Fibroblast of lung (primary cell): ENCODE results near the gene MYRIP. TPM values are rescaled to one million over a fixed set of nuclear protein-coding genes. Genes with fewer than 3 reads are reported as not detected.

Source experiments
- DNase-seq, 2 donors: peaks; one replicate each; pipeline versions ENCODE4 v3.0.0 to v3.0.0-alpha.2; 2010; ENCODE audit warnings: low read depth in 2 of 2
- H2AFZ ChIP-seq: 2 replicates; pipeline ENCODE4 v1.5.1; 2012; ENCODE audit warnings: low read length, control low read depth, inconsistent platforms
- H3K27ac ChIP-seq: 2 replicates; pipeline ENCODE4 v1.5.1; 2011; ENCODE audit warnings: low read length, control low read depth; ENCODE audit not compliant: insufficient read depth
- H3K27me3 ChIP-seq: 2 replicates; pipeline ENCODE4 v1.5.1; 2011; ENCODE audit warnings: mild to moderate bottlenecking, low read length; ENCODE audit not compliant: control insufficient read depth, insufficient read depth
- H3K36me3 ChIP-seq: 2 replicates; pipeline ENCODE4 v1.5.1; 2011; ENCODE audit warnings: low read length; ENCODE audit not compliant: control insufficient read depth, insufficient read depth
- H3K4me1 ChIP-seq: 2 replicates; pipeline ENCODE4 v1.5.1; 2011; ENCODE audit warnings: low read length; ENCODE audit not compliant: control insufficient read depth, insufficient read depth; ENCODE audit errors: extremely low read depth
- H3K4me2 ChIP-seq: 2 replicates; pipeline ENCODE4 v1.5.1; 2011; ENCODE audit warnings: low read length, control low read depth; ENCODE audit not compliant: insufficient read depth; ENCODE audit errors: extremely low read depth
- H3K4me3 ChIP-seq, 4 experiments: fragments of 200-600 bp in 1 of 4; sonication (generic) in 1 of 4; replicated peaks in 1 of 4; 2 replicates each; pipeline ENCODE4 v1.5.1; 2011 to 2016; ENCODE audit warnings: low read length in 4 of 4, low read depth in 3 of 4, mild to moderate bottlenecking in 3 of 4, control low read depth in 2 of 4, inconsistent platforms in 1 of 4, mixed read lengths in 1 of 4; ENCODE audit not compliant: insufficient read depth in 1 of 4; ENCODE audit errors: control extremely low read depth in 1 of 4
- H3K79me2 ChIP-seq: 2 replicates; pipeline ENCODE4 v1.5.1; 2012; ENCODE audit warnings: mild to moderate bottlenecking, low read length, inconsistent platforms; ENCODE audit not compliant: control insufficient read depth, insufficient read depth
- H3K9ac ChIP-seq: 2 replicates; pipeline ENCODE4 v1.5.1; 2011; ENCODE audit warnings: mild to moderate bottlenecking, low read length, control low read depth; ENCODE audit not compliant: insufficient read depth
- H3K9me3 ChIP-seq: 2 replicates; pipeline ENCODE4 v1.5.1; 2012; ENCODE audit warnings: low read depth, low read length; ENCODE audit not compliant: control insufficient read depth, insufficient read depth
- H4K20me1 ChIP-seq: 2 replicates; pipeline ENCODE4 v1.5.1; 2011; ENCODE audit warnings: low read length; ENCODE audit not compliant: control insufficient read depth, insufficient read depth; ENCODE audit errors: extremely low read depth
- CTCF ChIP-seq, 2 donors: IDR thresholded peaks in 1 of 2; conservative IDR thresholded peaks in 1 of 2; 1 replicate in 1 of 2; 2 replicates in 1 of 2; pipeline ENCODE4 v1.5.1; 2011 to 2012; ENCODE audit warnings: low read length in 2 of 2, control low read depth in 1 of 2, inconsistent platforms in 1 of 2, low read depth in 1 of 2, mild to moderate bottlenecking in 1 of 2
- EZH2 ChIP-seq: IDR thresholded peaks from 2 replicates; pipeline ENCODE4 v1.5.1; 2012; ENCODE audit warnings: low read length, control low read depth, mild to moderate bottlenecking; ENCODE audit errors: missing control alignments
- polyA plus RNA-seq, 2 donors: library from polyadenylated mRNA; depleted of rRNA in 1 of 2; stranded (reverse) in 1 of 2; unstranded in 1 of 2; fragments of >200 nt; gene quantifications; 2 replicates each; pipeline ENCODE4 v1.2.1, GENCODE V29; 2011 to 2012; ENCODE audit warnings: missing spikeins in 1 of 2
- total RNA-seq: library from RNA; depleted of rRNA; stranded (reverse); fragments of >200 nt; gene quantifications from 2 replicates; pipeline ENCODE4 v1.2.1, GENCODE V29; 2014

Gene MYRIP
- total and polyA plus RNA-seq, 2 donors (not counting 1 experiment from before 2014, with no cell fraction given): 0.02 TPM; not detected in 1

DNA sequence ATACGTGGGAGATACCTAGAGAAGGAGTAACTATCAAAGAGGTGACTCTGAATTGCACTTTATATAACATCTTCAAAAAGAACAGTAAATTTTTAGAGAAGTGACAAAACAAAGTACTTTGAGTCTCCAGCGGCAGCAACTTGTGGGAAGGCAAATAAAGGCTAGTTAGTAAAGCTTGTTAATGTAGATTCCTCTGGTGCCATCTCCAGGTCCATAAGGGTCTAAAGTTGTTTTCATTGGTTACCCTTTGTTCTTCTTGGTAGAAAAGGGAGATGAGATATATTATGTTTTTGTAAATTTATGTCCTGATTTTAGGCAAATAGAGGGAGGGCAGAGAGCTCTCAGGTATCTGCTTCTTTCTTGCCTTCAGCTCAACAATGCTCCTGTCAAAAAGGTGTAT lies 161.6 kb downstream of the MYRIP start:
- Histone ChIP-seq H3K79me2 (no peaks in the 10 kb centered on the region), H2AFZ (no peak overlapping the region)

DNA sequence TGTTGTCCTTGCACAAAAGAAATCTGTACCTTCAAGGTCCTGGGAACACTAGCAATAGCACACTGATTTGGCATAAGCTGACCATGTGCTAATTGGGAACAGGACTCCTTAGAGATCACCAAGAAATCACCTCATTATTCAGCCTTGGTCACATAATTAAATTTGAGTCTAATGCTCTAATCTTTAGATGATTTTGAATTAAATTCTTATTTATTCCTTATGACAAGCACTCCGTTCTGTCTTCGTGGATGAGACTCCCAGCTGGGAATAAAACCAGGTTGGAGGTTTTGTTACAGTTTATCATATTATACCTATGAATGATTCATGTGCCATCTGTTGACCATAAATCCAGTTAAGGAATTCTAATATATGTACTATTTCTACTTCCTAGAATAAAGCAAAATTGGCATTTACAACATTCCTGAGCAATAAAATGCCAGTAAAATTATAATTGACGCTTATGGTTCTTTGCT lies 162.2 kb downstream of the MYRIP start:
- Histone ChIP-seq H2AFZ (no peak overlapping the region), H3K9ac (no peak overlapping the region), H3K9me3 (no peaks in the 10 kb centered on the region), H3K27ac (no peak overlapping the region), H3K4me3 (no peak overlapping the region), H3K36me3 (no peaks in the 10 kb centered on the region), H4K20me1 (no peaks in the 10 kb centered on the region), H3K27me3 (no peaks in the 10 kb centered on the region), H3K4me2 (no peak overlapping the region), H3K4me1 (no peaks in the 10 kb centered on the region), H3K79me2 (no peaks in the 10 kb centered on the region)
- no peak for DNase-seq
- TF ChIP-seq EZH2 (no peak), CTCF (conservative IDR thresholded peaks at IDR 0.05 in 1 of 2, IDR thresholded peaks at IDR 0.05 in 1 of 2; ENCODE audit: low read depth in 1 of 2, low read length in 2 of 2) (no peak)

More for the DNA sequence above, 161.6 kb downstream of the MYRIP start:
- Histone ChIP-seq H3K9ac (no peak overlapping the region), H3K4me1 (no peaks in the 10 kb centered on the region), H4K20me1 (no peaks in the 10 kb centered on the region), H3K27me3 (no peaks in the 10 kb centered on the region), H3K27ac (no peak overlapping the region), H3K9me3 (no peaks in the 10 kb centered on the region), H3K4me3 (no peak overlapping the region), H3K36me3 (no peaks in the 10 kb centered on the region), H3K4me2 (no peak overlapping the region)
- no peak for DNase-seq
- TF ChIP-seq EZH2: no peak
- TF ChIP-seq CTCF (conservative IDR thresholded peaks at IDR 0.05 in 1 of 2, IDR thresholded peaks at IDR 0.05 in 1 of 2; ENCODE audit: low read depth in 1 of 2, low read length in 2 of 2): no peak

GRCh38 chr3:39972508-39972907 lies 163.1 kb downstream of the MYRIP start:
- Histone ChIP-seq H3K27me3 (no peaks in the 10 kb centered on the region), H3K4me3 (no peak overlapping the region), H4K20me1 (no peaks in the 10 kb centered on the region), H3K36me3 (no peaks in the 10 kb centered on the region), H2AFZ (no peak overlapping the region), H3K27ac (no peak overlapping the region), H3K9me3 (no peaks in the 10 kb centered on the region), H3K79me2 (no peaks in the 10 kb centered on the region), H3K9ac (no peak overlapping the region), H3K4me2 (no peak overlapping the region), H3K4me1 (no peaks in the 10 kb centered on the region)
- TF ChIP-seq EZH2 (no peak), CTCF (conservative IDR thresholded peaks at IDR 0.05 in 1 of 2, IDR thresholded peaks at IDR 0.05 in 1 of 2; ENCODE audit: low read depth in 1 of 2, low read length in 2 of 2) (no peak)
- no peak for DNase-seq
